SHP77 treated with DMSO at 0.1 percent for 48 hours (cell line): ENCODE measurements around the gene ANKFN1.

ENCODE experiments used
- DNase-seq: peaks from one replicate; lab custom pipeline; 2025; lab: John Stamatoyannopoulos, UW

Gene ANKFN1, protein sequence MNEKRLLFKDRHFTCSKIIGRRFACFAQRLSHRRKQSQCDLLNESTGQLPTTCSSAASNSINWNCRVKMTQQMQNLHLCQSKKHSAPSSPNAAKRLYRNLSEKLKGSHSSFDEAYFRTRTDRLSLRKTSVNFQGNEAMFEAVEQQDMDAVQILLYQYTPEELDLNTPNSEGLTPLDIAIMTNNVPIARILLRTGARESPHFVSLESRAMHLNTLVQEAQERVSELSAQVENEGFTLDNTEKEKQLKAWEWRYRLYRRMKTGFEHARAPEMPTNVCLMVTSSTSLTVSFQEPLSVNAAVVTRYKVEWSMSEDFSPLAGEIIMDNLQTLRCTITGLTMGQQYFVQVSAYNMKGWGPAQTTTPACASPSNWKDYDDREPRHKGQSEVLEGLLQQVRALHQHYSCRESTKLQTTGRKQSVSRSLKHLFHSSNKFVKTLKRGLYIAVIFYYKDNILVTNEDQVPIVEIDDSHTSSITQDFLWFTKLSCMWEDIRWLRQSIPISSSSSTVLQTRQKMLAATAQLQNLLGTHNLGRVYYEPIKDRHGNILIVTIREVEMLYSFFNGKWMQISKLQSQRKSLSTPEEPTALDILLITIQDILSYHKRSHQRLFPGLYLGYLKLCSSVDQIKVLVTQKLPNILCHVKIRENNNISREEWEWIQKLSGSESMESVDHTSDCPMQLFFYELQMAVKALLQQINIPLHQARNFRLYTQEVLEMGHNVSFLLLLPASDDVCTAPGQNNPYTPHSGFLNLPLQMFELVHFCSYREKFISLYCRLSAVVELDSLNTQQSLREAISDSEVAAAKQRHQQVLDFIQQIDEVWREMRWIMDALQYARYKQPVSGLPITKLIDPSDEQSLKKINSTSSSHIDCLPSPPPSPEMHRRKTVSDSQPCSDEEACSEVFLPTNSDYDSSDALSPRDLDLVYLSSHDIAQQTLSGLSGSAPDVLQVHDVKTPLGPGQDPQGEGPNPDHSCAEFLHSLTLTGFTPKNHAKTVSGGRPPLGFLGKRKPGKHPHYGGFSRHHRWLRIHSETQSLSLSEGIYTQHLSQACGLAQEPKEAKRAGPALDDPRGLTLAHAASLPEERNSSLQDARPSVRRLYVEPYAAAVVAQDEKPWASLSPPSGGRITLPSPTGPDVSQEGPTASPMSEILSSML

DNA sequence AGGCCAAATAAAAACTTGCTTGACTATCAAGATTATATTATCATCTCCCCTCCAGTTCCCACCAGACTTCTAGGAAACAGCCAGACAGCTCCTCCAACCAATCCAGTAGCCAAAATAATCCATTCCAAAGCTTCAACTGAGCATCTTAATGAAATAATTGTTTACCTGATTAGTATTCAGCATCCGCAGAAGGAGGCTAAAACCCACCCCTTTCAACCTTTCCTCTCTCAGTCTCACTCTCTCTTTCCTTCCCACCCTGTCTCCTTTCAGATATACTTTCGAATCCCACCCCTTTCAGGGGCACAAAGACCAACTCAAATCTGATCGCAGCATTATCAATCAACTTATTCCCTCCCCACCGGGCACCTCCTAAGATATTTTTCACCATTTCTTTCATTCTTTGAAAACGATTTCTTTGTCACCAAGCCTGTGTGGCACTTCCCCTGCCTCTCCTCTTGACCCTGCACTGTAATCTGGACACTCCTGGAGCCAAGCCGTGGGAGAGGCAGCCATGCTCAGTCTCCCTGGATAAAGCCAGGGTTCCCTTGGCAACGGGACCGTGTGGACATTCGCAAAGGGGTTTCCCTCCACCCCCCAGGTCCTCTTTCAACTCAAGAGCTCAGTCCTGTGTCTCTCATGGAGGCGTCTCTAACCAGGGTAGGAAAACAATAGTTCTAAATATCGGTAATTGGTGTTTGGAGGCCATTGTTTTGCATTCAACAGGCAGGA is at the start of gene ANKFN1:
TSS of gene ANKFN1 (plus strand) at position 602 of the 729 bp plus-strand sequence. CDS start 59,193 bp downstream, outside the sequence.
- no peak for DNase-seq

DNA sequence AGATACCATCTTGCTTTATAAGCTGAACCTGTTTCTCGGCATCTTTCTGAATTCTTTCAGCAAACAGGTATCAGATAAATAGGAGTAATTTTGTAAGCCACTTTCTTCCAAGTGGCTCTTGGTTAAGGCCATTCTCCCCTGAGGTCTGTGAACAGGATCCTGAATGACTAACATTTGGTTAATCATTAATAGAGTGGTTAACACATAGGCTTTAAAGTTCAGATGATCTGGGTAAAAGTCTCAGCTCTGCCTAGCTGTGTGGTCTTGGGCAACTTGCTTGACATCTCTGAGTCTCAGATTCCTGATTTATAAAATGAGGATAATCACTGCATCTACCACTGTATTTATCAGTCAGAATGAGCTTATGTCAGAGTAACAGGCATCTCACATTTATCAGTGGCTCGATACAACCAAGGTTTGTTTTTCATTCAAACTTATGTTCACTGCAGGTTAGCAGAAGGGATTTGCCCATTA is 44.4 kb upstream of the ANKFN1 start:
- no peak for DNase-seq

DNA sequence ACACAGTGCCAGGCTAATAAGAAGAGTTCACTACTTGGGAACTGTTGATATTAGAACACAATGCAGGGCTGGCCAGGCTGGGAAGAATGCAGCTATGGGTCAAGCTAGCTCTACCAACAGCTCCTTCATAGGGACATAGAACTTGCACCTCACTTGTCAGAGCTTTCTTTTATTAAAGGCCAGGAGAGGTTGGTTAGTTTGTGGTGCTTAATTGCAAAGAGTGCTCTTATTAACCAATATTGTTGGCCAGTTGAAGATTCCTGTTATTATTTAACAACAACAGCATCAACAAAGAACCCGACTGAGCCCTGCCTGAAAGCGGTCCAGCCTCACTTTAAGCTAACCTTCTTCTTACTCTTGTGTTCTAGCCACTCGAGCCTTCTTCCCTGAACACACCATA is 43.4 kb upstream of the ANKFN1 start:
- no peak for DNase-seq

DNA sequence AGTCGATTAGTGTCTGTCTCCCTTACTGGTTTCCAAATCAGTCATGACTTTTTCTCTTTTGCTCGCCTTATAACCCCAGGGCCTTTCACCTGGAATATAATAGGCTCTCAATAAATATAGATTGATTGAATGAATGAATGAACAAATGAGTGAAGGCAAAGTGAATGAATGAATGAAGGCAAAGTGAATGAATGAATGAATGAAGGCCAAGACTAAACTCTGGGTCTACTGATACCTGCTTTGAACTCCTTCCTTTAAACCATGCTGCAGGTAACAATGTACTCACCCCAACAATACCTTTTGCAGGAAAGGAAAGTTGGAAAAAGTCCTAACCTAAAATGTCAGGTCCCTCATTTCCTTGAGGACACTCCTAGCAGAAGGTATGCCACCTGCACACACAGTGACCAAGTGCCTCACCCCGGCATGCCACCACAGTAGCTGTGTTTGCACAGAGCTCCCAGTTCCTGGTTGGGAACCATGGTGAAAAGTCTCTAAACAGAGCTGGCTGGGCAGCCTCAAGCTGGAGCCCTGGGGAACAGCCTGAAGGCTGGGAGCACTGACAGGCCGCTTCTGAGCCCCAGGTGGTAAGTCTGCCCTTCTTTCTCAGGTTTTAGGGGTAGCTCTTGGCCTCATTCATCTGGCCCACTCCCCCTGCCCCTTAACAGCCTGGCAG is 42.7 kb upstream of the ANKFN1 start:
- DNase-seq: no peak

GRCh38 chr17:56111706-56112485 is 41.4 kb upstream of the ANKFN1 start:
- DNase-seq: no peak

- DNase-seq: no peak
These were observed 39.8 kb upstream of the ANKFN1 start for GRCh38 chr17:56113486-56113885.

DNA sequence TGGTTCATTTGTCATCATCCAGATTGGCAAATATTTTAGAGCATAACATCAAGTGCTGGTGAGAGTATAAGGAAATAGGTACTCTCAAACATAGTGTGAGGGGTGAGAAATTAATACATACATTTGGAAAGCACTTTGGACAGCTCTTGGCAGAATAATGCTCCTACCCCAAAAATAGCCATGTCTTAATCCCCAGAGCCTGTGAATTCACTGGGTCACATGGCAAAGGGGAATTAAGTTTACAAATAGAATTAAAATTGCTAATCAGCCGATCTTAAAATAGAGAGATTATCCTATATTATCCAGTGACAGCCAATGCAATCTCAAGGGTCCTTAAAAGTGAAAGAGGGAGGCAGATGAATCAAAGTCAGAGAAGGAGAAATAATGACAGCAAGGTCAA is 38.8 kb upstream of the ANKFN1 start:
- DNase-seq: no peak

- no peak for DNase-seq
These were observed 34.1 kb upstream of the ANKFN1 start for GRCh38 chr17:56119191-56119590.

GRCh38 chr17:56119936-56120335 is 33.3 kb upstream of the ANKFN1 start:
- DNase-seq: no peak

GRCh38 chr17:56121191-56122051 is 31.9 kb upstream of the ANKFN1 start:
- no peak for DNase-seq

DNA sequence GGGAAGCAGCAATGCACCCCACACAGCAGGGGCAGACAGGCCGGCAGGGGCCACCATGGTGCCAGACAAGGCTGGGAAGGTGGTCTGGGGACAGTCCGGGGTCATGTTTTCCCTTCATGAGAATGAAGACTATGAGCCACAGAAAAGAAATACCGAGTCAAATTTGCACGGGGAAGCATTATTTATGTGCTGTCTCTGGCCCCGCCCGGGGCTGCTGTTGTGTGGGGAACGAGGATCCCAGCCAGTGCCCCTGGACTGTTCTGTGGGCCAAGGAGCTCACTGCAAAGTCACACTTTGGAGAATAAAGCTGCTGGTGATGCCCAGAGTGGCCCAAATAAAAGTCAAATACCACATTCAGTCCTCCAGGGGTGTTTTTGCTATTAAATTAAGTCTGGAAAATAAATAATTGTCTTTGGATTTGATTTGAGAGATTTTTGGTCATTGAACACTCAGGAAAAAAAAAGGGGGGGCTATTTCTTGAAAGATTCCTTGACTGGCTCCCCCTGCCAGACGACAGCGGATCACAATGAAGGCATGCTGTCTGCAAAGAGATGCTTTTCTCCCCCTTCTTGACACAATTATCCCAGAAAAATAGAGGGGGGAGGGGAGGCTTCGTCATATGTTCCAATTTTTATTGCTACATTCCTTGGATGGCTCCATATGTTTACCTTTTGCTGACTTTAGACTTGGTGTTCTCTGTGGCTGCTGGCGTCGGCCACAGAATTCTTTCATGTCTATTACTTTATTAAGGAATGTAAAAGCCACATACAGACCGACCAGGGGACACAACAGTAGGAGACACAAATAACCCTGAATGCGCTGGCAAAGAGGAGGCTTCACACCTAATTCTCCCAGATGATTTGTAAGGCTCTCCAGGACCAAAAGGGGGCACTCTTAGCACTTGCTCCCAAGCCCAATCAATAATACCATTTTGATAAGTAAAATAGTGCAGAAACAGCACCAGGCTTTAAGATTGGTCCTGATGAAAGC is 27.1 kb upstream of the ANKFN1 start:
- no peak for DNase-seq

GRCh38 chr17:56130026-56130425 is 23.2 kb upstream of the ANKFN1 start:
- no peak for DNase-seq

DNA sequence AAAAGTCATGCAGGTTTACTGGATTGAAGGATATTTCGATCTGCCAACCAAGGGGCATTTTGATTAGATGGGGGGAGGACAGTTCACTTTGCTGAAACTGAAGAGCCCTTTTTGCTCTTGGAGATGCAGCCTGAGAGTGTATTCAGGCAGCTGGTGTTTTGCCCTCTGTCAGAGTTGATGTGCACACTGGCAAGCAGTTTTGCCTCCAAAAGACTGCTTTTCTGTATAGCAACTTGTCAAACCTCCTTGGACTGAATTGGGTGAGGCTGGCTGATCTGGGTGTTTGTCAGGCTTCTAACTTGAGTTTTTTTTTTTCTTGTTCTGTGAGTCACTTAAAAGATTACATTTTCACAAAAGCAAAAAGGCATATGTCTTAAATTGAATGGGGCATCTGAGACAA is 22.6 kb upstream of the ANKFN1 start:
- DNase-seq: no peak

- no peak for DNase-seq
These were observed 21.8 kb upstream of the ANKFN1 start for GRCh38 chr17:56131431-56131830.

- DNase-seq: no peak
These were observed 17.0 kb upstream of the ANKFN1 start for GRCh38 chr17:56136301-56136700.

GRCh38 chr17:56141046-56141839 is 12.0 kb upstream of the ANKFN1 start:
- no peak for DNase-seq

- no peak for DNase-seq
These were observed 10.9 kb upstream of the ANKFN1 start for GRCh38 chr17:56142325-56142724.
